ENCODE data around the gene TTLL1. TPM values are rescaled to one million over a fixed set of nuclear protein-coding genes. Genes with fewer than 3 reads are reported as not detected.
A peak's percentile ranks its signal among the peaks of the same experiment; 100 is the strongest.
"Not testable (repeated sequence)": the region's sequence is repeated elsewhere in the genome, so short reads cannot be mapped to it uniquely, and the experiment has no call there.

Gene TTLL1
- total RNA-seq, 2 experiments from 2014 or later, result 5.7 to 6.6 TPM

GRCh38 chr22:43109511-43109910 lies 20.3 kb upstream of the TTLL1 start:
- no peaks in the 10 kb centered on the region for H3K36me3 Mint-ChIP-seq (ENCODE audit: low read depth)
- no peak overlapping the region for H3K27ac Mint-ChIP-seq
- no peaks in the 10 kb centered on the region for H3K9me3 Mint-ChIP-seq (ENCODE audit: low read depth)
- H3K4me1 Mint-ChIP-seq, result peaks cover 3% of the 10 kb centered on the region
- intact Hi-C loops (cut with DNase I, micrococcal nuclease), result no loop called here
- peaks cover 3% of the 10 kb centered on the region for H3K27me3 Mint-ChIP-seq
- ChIA-PET CTCF (no interaction called here), POLR2A (interaction anchor here (0.6 kb wide), 1 partner anchor 12 kb away, joined by 4 read pairs; no protein-coding TSS in a partner anchor)
- no peak for ATAC-seq
- no peak for DNase-seq
- no peak overlapping the region for H3K4me3 Mint-ChIP-seq

GRCh38 chr22:43106302-43106701 lies 17.1 kb upstream of the TTLL1 start:
- Mint-ChIP-seq H3K27me3 (peaks cover 3% of the 10 kb centered on the region), H3K27ac (no peak overlapping the region), H3K9me3 (ENCODE audit: low read depth) (no peaks in the 10 kb centered on the region), H3K4me3 (no peak overlapping the region), H3K36me3 (ENCODE audit: low read depth) (no peaks in the 10 kb centered on the region), H3K4me1 (peaks cover 13% of the 10 kb centered on the region)
- ChIA-PET POLR2A (no interaction called here), CTCF (interaction anchor here (0.6 to 0.7 kb wide), 2 partner anchors 37 to 192 kb away, joined by 3 read pairs; no protein-coding TSS in a partner anchor)
- intact Hi-C loops (cut with DNase I, micrococcal nuclease), result no loop called here
- no peak for ATAC-seq
- DNase-seq, result no peak

- H3K9me3 Mint-ChIP-seq (ENCODE audit: low read depth); H3K4me3 Mint-ChIP-seq; H3K36me3 Mint-ChIP-seq (ENCODE audit: low read depth); H3K27ac Mint-ChIP-seq; POLR2A ChIA-PET; H3K27me3 Mint-ChIP-seq; DNase-seq; intact Hi-C loops (cut with DNase I, micrococcal nuclease); ATAC-seq: not testable (repeated sequence)
- peaks cover 16% of the 10 kb centered on the region for H3K4me1 Mint-ChIP-seq
- CTCF ChIA-PET, result interaction anchor here (0.7 to 1.0 kb wide), 3 partner anchors 12 to 236 kb away, joined by 3 read pairs; no protein-coding TSS in a partner anchor
These were observed 15.8 kb upstream of the TTLL1 start for GRCh38 chr22:43104950-43105349.

- peaks cover 16% of the 10 kb centered on the region for H3K4me1 Mint-ChIP-seq
- H3K4me3 Mint-ChIP-seq; intact Hi-C loops (cut with DNase I, micrococcal nuclease); H3K27ac Mint-ChIP-seq; H3K36me3 Mint-ChIP-seq (ENCODE audit: low read depth); H3K9me3 Mint-ChIP-seq (ENCODE audit: low read depth); H3K27me3 Mint-ChIP-seq; POLR2A ChIA-PET: not testable (repeated sequence)
- CTCF ChIA-PET, result interaction anchor here (0.7 to 1.0 kb wide), 3 partner anchors 11 to 235 kb away, joined by 3 read pairs; no protein-coding TSS in a partner anchor
- ATAC-seq, result peak; percentile 74
- DNase-seq, result peak; percentile 43
These were observed 14.9 kb upstream of the TTLL1 start for GRCh38 chr22:43104056-43104625.

GRCh38 chr22:43101306-43101705 lies 12.1 kb upstream of the TTLL1 start:
- peaks cover 16% of the 10 kb centered on the region for H3K4me1 Mint-ChIP-seq
- ATAC-seq (no peak), DNase-seq (no peak)
- H3K4me3 Mint-ChIP-seq, result no peak overlapping the region
- H3K9me3 Mint-ChIP-seq (ENCODE audit: low read depth), result peaks cover 1% of the 10 kb centered on the region
- no peaks in the 10 kb centered on the region for H3K36me3 Mint-ChIP-seq (ENCODE audit: low read depth)
- no peaks in the 10 kb centered on the region for H3K27me3 Mint-ChIP-seq
- POLR2A ChIA-PET, result no interaction called here
- CTCF ChIA-PET, result no interaction called here
- H3K27ac Mint-ChIP-seq, result no peak overlapping the region
- intact Hi-C loops (cut with DNase I, micrococcal nuclease), result no loop called here

- peak; percentile 74 for ATAC-seq
- no peak overlapping the region for H3K27ac Mint-ChIP-seq
- intact Hi-C loops (cut with DNase I, micrococcal nuclease), result no loop called here
- no peaks in the 10 kb centered on the region for H3K27me3 Mint-ChIP-seq
- DNase-seq, result no peak
- peaks cover 16% of the 10 kb centered on the region for H3K4me1 Mint-ChIP-seq
- ChIA-PET CTCF (no interaction called here), POLR2A (no interaction called here)
- peaks cover 6% of the 10 kb centered on the region for H3K9me3 Mint-ChIP-seq (ENCODE audit: low read depth)
- H3K36me3 Mint-ChIP-seq (ENCODE audit: low read depth), result no peaks in the 10 kb centered on the region
- no peak overlapping the region for H3K4me3 Mint-ChIP-seq
These were observed 11.0 kb upstream of the TTLL1 start for GRCh38 chr22:43100225-43100624.

GRCh38 chr22:43099095-43099494 lies 9.9 kb upstream of the TTLL1 start:
- ChIA-PET POLR2A (interaction anchor here (0.6 kb wide), 2 partner anchors 484 to 1364 kb away, joined by 4 read pairs; no protein-coding TSS in a partner anchor), CTCF (interaction anchor here (0.7 kb wide), 1 partner anchor 75 kb away, joined by 3 read pairs; no protein-coding TSS in a partner anchor)
- H3K4me1 Mint-ChIP-seq, result peaks cover 12% of the 10 kb centered on the region
- no peaks in the 10 kb centered on the region for H3K36me3 Mint-ChIP-seq (ENCODE audit: low read depth)
- no peak overlapping the region for H3K4me3 Mint-ChIP-seq
- intact Hi-C loops (cut with DNase I, micrococcal nuclease), result loop anchor here in 1 of 2 experiments (10.0 kb wide), 1 partner anchor 234 kb away; no protein-coding TSS in a partner anchor
- H3K9me3 Mint-ChIP-seq (ENCODE audit: low read depth), result peaks cover 6% of the 10 kb centered on the region
- H3K27me3 Mint-ChIP-seq, result no peaks in the 10 kb centered on the region
- no peak for DNase-seq
- ATAC-seq, result no peak
- no peak overlapping the region for H3K27ac Mint-ChIP-seq

GRCh38 chr22:43098356-43098755 lies 9.2 kb upstream of the TTLL1 start:
- H3K36me3 Mint-ChIP-seq (ENCODE audit: low read depth), result no peaks in the 10 kb centered on the region
- H3K27me3 Mint-ChIP-seq, result no peaks in the 10 kb centered on the region
- no peak for DNase-seq
- POLR2A ChIA-PET, result no interaction called here
- H3K9me3 Mint-ChIP-seq (ENCODE audit: low read depth), result peaks cover 6% of the 10 kb centered on the region
- intact Hi-C loops (cut with DNase I, micrococcal nuclease), result loop anchor here in 1 of 2 experiments (10.0 kb wide), 1 partner anchor 234 kb away; no protein-coding TSS in a partner anchor
- no peak overlapping the region for H3K4me3 Mint-ChIP-seq
- peaks cover 6% of the 10 kb centered on the region for H3K4me1 Mint-ChIP-seq
- H3K27ac Mint-ChIP-seq, result no peak overlapping the region
- no peak for ATAC-seq
- CTCF ChIA-PET, result no interaction called here

- Mint-ChIP-seq H3K4me3 (no peak overlapping the region), H3K27ac (no peak overlapping the region), H3K4me1 (peaks cover 6% of the 10 kb centered on the region), H3K27me3 (no peaks in the 10 kb centered on the region), H3K36me3 (ENCODE audit: low read depth) (no peaks in the 10 kb centered on the region), H3K9me3 (ENCODE audit: low read depth) (peaks cover 6% of the 10 kb centered on the region)
- intact Hi-C loops (cut with DNase I, micrococcal nuclease), result loop anchor here in 1 of 2 experiments (10.0 kb wide), 1 partner anchor 232 kb away; no protein-coding TSS in a partner anchor
- no peak for DNase-seq
- ChIA-PET CTCF (no interaction called here), POLR2A (interaction anchor here (0.6 kb wide), 1 partner anchor 481 kb away, joined by 6 read pairs; no protein-coding TSS in a partner anchor)
- ATAC-seq, result no peak
These were observed 7.2 kb upstream of the TTLL1 start for GRCh38 chr22:43096420-43096819.

GRCh38 chr22:43094551-43094950 lies 5.4 kb upstream of the TTLL1 start:
- no peak for DNase-seq
- Mint-ChIP-seq H3K4me1 (peaks cover 4% of the 10 kb centered on the region), H3K4me3 (no peak overlapping the region), H3K27me3 (no peaks in the 10 kb centered on the region), H3K36me3 (ENCODE audit: low read depth) (no peaks in the 10 kb centered on the region), H3K9me3 (ENCODE audit: low read depth) (peaks cover 6% of the 10 kb centered on the region), H3K27ac (no peak overlapping the region)
- ChIA-PET POLR2A (no interaction called here), CTCF (no interaction called here)
- intact Hi-C loops (cut with DNase I, micrococcal nuclease), result loop anchor here in 1 of 2 experiments (5.0 to 10.0 kb wide), 2 partner anchors 230 to 312 kb away; no protein-coding TSS in a partner anchor
- ATAC-seq, result no peak

GRCh38 chr22:43094085-43094484 lies 4.9 kb upstream of the TTLL1 start:
- peaks cover 6% of the 10 kb centered on the region for H3K9me3 Mint-ChIP-seq (ENCODE audit: low read depth)
- intact Hi-C loops (cut with DNase I, micrococcal nuclease), result loop anchor here in 1 of 2 experiments (5.0 to 10.0 kb wide), 2 partner anchors 229 to 312 kb away; no protein-coding TSS in a partner anchor
- no peak overlapping the region for H3K4me3 Mint-ChIP-seq
- H3K27ac Mint-ChIP-seq, result no peak overlapping the region
- DNase-seq (no peak), ATAC-seq (no peak)
- H3K4me1 Mint-ChIP-seq, result peaks cover 6% of the 10 kb centered on the region
- POLR2A ChIA-PET, result no interaction called here
- H3K27me3 Mint-ChIP-seq, result no peaks in the 10 kb centered on the region
- CTCF ChIA-PET, result interaction anchor here (0.6 kb wide), 1 partner anchor 174 kb away, joined by 3 read pairs; no protein-coding TSS in a partner anchor
- no peaks in the 10 kb centered on the region for H3K36me3 Mint-ChIP-seq (ENCODE audit: low read depth)

- H3K27ac Mint-ChIP-seq, result no peak overlapping the region
- no peaks in the 10 kb centered on the region for H3K27me3 Mint-ChIP-seq
- ChIA-PET POLR2A (no interaction called here), CTCF (no interaction called here)
- no peak overlapping the region for H3K4me3 Mint-ChIP-seq
- ATAC-seq (no peak), DNase-seq (no peak)
- H3K36me3 Mint-ChIP-seq (ENCODE audit: low read depth), result no peaks in the 10 kb centered on the region
- H3K9me3 Mint-ChIP-seq (ENCODE audit: low read depth), result peaks cover 6% of the 10 kb centered on the region
- intact Hi-C loops (cut with DNase I, micrococcal nuclease), result loop anchor here in 1 of 2 experiments (5.0 to 10.0 kb wide), 2 partner anchors 227 to 310 kb away; no protein-coding TSS in a partner anchor
- H3K4me1 Mint-ChIP-seq, result peaks cover 11% of the 10 kb centered on the region
These were observed 2.9 kb upstream of the TTLL1 start for GRCh38 chr22:43092085-43092484.

Measured in activated CD4-positive, alpha-beta T cell treated with anti-CD3 and anti-CD28 coated beads for 36 hours (primary cell).